Measurements from ENCODE around the gene CCT7.

Gene CCT7

DNA sequence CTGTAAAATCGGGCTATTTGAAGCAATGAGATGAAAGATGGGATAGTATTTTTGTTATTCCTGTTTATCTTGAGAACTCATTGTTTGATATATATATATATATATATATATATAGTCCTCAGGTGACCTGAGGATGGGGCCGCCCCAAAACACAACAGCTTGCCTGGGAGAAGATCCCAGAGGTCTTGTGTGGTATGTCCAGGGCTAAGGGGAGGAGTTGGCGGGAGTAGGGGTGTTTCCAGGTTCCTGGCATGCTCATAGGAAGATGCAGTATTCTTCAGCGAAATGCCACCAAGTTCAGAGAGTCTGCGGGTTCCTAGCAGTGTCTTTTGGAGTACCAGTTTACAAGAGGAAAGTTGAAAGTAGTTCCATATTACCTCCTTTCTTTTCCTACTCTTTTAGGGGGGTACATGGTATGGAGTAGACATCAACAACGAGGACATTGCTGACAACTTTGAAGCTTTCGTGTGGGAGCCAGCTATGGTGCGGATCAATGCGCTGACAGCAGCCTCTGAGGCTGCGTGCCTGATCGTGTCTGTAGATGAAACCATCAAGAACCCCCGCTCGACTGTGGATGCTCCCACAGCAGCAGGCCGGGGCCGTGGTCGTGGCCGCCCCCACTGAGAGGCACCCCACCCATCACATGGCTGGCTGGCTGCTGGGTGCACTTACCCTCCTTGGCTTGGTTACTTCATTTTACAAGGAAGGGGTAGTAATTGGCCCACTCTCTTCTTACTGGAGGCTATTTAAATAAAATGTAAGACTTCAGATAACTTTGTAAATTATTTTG lies 18.3 kb downstream of the CCT7 start:
- no peak for TF ChIP-seq JUND (IDR thresholded peaks at IDR 0.05; ENCODE audit: low read depth)
- in situ Hi-C loops (cut with HindIII; ENCODE audit: low pct_unique_long_range_greater_than_20kb, low sequenced_read_pairs): no loop called here
- no peak for DNase-seq (ENCODE audit: low read depth in 1 of 2, low spot score in 1 of 2)

- no peak for TF ChIP-seq JUND (IDR thresholded peaks at IDR 0.05; ENCODE audit: low read depth)
- DNase-seq (ENCODE audit: low read depth in 1 of 2, low spot score in 1 of 2): no peak
- in situ Hi-C loops (cut with HindIII; ENCODE audit: low pct_unique_long_range_greater_than_20kb, low sequenced_read_pairs): no loop called here
Observed at GRCh38 chr2:73253400-73253799, 19.3 kb downstream of the CCT7 start.

- TF ChIP-seq JUND (IDR thresholded peaks at IDR 0.05; ENCODE audit: low read depth): no peak
- in situ Hi-C loops (cut with HindIII; ENCODE audit: low pct_unique_long_range_greater_than_20kb, low sequenced_read_pairs): no loop called here
- DNase-seq (ENCODE audit: low read depth in 1 of 2, low spot score in 1 of 2): peak; percentile 35 to 50
Observed at GRCh38 chr2:73253901-73254300, 19.8 kb downstream of the CCT7 start.

DNA sequence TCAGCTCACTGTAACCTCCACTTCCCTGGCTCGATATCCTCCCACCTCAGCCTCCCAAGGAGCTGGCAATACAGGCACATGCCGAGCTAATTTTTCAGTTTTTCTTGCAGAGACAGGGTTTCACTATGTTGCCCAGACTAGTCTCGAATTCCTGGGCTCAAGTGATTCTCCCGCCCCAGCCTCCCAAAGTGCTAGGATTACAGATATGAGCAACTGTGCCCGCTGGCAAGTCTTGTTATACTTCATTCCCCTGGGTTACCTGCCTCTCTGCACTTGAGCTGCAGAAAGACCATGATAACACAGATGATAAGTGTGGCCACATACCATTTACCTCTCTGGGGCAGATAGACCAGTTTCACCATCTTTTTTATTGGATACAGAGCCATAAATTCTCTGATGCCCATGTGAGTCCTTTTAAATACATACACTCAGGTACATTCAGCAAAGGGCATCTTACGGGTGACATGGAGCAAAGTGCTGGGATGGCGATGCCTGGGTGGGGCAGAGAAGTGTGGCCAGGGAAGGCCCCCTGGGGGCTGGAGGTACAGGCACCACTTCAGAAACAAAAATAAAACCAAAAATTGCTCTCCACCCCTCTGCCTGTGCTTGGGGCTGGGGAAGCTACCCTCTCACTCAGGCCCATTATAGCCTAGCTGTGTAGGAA lies 20.4 kb downstream of the CCT7 start:
- no peak for DNase-seq (ENCODE audit: low read depth in 1 of 2, low spot score in 1 of 2)
- in situ Hi-C loops (cut with HindIII; ENCODE audit: low pct_unique_long_range_greater_than_20kb, low sequenced_read_pairs): no loop called here
- TF ChIP-seq JUND (IDR thresholded peaks at IDR 0.05; ENCODE audit: low read depth): no peak

DNA sequence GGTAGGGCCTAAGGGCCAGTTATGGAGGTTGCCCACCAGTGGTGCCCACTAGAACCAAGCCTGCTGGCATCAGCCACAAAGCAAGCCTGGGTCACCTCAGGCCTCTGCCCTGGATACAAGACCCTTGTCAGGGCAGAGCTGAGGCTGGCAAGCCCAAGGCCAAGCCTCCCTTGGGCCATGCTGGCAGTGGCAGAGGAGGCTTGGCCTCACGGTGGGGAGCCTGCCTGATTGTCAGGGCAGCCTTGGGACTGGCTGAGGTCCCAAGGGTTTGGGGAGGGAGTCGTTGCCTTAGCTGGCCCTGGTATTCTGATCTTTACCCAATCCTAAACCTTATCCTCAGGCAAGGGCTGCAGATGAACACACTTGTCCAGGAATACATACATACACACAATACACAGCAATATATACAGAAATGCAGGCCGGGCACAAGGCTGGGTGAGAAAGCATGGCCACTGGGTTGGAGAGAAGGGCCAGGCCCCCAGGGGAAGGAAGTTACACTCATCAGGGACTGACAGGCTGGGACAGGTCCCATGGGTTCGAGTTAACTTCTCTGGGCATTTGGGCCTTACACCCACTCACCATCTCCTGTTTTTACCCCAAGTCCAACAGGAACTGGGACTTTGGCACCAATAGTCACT lies 21.0 kb downstream of the CCT7 start:
- in situ Hi-C loops (cut with HindIII; ENCODE audit: low pct_unique_long_range_greater_than_20kb, low sequenced_read_pairs): no loop called here
- no peak for DNase-seq (ENCODE audit: low read depth in 1 of 2, low spot score in 1 of 2)
- no peak for TF ChIP-seq JUND (IDR thresholded peaks at IDR 0.05; ENCODE audit: low read depth)

DNA sequence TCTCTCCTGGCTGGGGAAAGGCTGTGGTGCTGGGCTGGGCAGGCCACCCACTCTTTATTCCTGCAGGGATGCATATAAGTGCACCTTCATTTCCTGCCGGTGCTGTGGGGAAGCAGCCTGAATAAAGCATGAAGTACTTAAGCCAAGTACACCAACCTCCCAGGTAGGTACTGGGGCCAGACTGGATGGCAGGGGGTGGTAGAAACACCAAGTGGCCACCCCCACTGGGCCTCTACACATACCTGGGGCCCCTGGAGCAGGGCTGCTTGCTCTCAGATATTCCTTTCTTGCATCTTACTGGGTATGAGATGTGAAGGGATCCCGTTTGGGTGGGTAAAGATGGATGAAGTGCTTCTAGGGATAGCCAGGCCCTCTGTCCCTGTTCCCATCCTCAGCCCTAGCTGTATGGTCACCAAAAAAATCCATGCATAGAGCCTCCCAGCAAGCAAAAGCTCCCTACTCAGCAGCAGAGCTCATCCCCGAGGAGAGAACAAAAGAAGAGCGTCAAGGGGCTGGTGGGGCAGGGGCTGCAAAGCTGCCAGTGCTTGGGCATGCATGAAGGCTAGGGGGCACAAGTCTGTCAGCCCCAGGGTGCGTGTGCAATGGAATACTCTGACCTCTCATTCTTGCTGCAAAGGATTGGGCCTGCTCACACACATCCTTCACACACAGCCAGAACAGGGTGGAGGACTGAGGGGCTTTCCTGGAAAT lies 22.0 kb downstream of the CCT7 start:
- TF ChIP-seq JUND (IDR thresholded peaks at IDR 0.05; ENCODE audit: low read depth): no peak
- in situ Hi-C loops (cut with HindIII; ENCODE audit: low pct_unique_long_range_greater_than_20kb, low sequenced_read_pairs): no loop called here

DNA sequence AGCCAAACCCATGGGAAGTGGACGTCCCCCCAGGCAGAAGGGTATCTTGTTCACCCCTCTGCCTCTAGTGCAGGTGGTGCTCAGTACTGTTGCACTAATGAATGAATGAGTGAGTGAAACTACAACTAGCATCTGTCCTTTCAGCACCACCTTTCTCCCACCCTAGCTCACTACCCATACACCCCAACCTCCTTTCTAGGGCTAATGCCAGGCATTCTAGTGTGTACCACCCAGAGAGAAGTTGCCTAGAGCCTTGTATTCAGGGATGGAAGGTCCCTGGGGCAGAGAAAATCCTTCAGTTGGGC lies 22.5 kb downstream of the CCT7 start:
- in situ Hi-C loops (cut with HindIII; ENCODE audit: low pct_unique_long_range_greater_than_20kb, low sequenced_read_pairs): no loop called here
- TF ChIP-seq JUND (IDR thresholded peaks at IDR 0.05; ENCODE audit: low read depth): no peak

More for the DNA sequence above, 22.0 kb downstream of the CCT7 start:
- DNase-seq (ENCODE audit: low read depth in 1 of 2, low spot score in 1 of 2): no peak

DNA sequence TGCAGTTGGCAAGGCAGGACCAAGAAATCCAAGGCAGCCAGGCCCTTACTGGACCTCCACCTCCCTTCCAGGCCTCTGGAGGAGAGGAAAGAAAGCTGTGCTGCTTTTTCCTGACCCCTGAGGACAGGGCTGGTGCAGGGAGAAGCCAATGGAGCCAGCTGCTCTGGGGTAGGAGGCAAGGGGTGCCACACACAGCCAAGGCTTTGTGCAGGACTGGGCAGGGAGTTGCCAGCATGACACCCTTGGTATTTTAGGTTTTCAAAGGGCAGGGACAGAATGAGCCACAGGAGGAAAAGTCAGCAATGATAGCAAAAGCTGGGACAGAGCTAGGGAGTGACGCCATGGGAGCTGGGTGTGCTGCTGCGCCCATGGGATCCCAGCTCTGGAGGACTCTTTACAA lies 22.9 kb downstream of the CCT7 start:
- no peak for TF ChIP-seq JUND (IDR thresholded peaks at IDR 0.05; ENCODE audit: low read depth)
- DNase-seq (ENCODE audit: low read depth in 1 of 2, low spot score in 1 of 2): no peak
- in situ Hi-C loops (cut with HindIII; ENCODE audit: low pct_unique_long_range_greater_than_20kb, low sequenced_read_pairs): no loop called here

More for the DNA sequence above, 22.5 kb downstream of the CCT7 start:
- DNase-seq (ENCODE audit: low read depth in 1 of 2, low spot score in 1 of 2): no peak

DNA sequence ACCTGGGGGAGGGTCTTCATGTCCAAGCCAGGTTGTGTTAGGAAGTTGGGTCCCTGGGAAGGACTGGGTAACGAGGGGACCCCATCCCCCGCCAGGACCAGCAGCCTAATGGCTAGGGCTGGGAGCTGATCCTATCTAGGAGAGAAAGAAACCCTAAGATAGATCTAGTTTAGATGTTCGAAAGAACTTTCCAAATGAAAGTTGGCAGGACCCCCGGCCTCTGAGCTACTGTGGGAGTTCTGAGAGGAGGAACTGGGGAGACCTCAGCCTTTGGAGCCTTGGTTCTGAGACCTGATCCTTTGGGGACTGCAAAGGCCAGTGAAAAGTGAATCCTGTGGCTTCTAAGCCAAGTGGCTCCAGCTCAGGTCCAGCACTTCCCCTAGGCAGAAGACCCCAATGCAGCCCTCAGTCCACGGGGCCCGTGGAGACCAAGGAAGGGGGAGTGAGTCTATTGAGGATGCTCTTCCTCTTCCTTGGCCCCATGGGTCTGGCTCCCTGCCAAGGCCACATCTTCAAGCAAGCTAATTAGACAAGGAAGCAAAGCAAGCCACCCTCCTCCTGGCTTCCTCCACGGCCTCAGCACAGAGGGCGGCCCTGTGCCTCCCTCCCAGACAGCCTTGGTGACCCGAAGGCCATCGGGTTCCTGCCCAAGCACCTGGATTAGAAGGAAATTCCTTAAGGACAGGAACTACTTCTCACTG lies 23.5 kb downstream of the CCT7 start:
- DNase-seq (ENCODE audit: low read depth in 1 of 2, low spot score in 1 of 2): no peak
- TF ChIP-seq JUND (IDR thresholded peaks at IDR 0.05; ENCODE audit: low read depth): no peak
- in situ Hi-C loops (cut with HindIII; ENCODE audit: low pct_unique_long_range_greater_than_20kb, low sequenced_read_pairs): no loop called here

DNA sequence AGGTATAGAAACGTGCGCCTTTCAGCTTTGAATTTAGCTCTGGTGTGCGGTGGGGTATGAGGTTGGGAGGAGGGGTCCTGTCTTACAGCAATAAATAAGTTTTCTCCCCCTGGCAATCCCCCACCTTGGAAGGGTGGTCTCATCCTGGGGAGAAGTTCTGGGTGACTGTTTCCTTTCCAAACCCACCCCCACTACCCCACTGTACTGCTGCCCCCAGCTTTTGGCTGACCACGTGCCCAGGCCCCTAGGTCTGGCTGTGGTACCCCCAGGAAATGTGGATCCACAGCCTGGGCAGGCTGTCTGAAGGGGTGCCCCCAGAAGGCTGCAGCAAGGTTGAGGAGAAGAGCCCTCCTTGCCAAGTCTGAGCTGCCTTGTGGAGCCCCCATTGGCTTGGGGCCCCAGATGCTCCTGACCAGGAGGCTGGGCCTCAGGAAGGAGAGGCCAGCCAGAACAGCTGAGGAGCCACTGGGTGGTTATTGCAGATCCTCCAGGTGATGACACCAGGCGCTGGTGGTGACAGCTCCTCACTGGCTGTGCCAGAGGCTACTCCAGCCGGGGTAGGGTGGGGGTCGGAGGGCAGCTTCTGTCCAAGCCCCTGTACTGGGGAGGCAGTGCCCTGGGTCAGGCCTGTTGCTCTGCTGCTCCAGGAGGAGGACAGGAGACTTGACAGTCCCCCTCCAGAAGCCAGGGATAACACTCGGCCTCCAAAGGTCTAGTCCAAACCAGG lies 24.2 kb downstream of the CCT7 start:
- no peak for TF ChIP-seq JUND (IDR thresholded peaks at IDR 0.05; ENCODE audit: low read depth)
- no peak for DNase-seq (ENCODE audit: low read depth in 1 of 2, low spot score in 1 of 2)
- in situ Hi-C loops (cut with HindIII; ENCODE audit: low pct_unique_long_range_greater_than_20kb, low sequenced_read_pairs): no loop called here

DNA sequence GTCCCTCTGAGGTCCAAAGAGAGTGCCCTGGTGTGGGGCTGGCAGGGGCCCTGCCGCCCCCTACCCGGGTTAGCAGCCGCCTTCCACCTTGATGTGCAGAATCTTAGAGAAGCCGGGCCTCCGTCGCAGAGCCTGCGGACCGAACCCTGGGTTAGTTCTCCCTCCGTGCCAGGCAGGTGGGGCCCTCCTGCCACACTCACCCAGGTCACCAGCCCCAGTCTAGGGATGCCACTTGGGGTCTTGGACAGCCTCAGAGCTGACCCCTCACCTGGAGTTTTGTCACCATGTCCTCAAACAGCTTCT lies 24.8 kb downstream of the CCT7 start:
- TF ChIP-seq JUND (IDR thresholded peaks at IDR 0.05; ENCODE audit: low read depth): no peak
- in situ Hi-C loops (cut with HindIII; ENCODE audit: low pct_unique_long_range_greater_than_20kb, low sequenced_read_pairs): no loop called here
- DNase-seq (ENCODE audit: low read depth in 1 of 2, low spot score in 1 of 2): no peak

DNA sequence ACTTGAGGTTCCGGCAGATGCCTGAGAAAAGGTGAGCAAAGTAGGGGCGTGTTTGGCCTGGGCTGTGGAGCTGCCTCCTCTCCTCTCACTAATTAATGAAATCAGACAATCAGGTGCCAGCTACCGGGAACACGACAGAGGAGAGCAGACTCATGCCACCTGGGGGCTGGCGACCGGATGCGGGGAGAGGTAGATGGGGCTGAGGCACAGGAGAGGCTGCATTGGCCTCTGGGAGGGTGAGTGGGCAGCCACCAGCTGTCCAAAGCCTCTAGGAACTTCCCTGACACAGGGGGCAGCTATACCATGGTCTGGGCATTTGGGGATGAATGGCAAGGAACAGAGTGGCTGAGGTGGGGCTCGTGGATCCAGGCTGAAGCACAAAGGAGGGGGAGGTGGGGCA lies 25.2 kb downstream of the CCT7 start:
- in situ Hi-C loops (cut with HindIII; ENCODE audit: low pct_unique_long_range_greater_than_20kb, low sequenced_read_pairs): no loop called here
- no peak for TF ChIP-seq JUND (IDR thresholded peaks at IDR 0.05; ENCODE audit: low read depth)
- DNase-seq (ENCODE audit: low read depth in 1 of 2, low spot score in 1 of 2): no peak
